Ectodermal cell (in vitro differentiated cells): Measurements from ENCODE around the gene ATP2A2. TPM values are rescaled to one million over a fixed set of nuclear protein-coding genes. Genes with fewer than 3 reads are reported as not detected.

Source experiments
- H3K27ac ChIP-seq: 2 replicates; pipeline ENCODE4 v1.7.0; 2013; ENCODE audit warnings: mild to moderate bottlenecking, low read depth, low read length; ENCODE audit not compliant: insufficient read depth, poor library complexity, severe bottlenecking
- H3K27me3 ChIP-seq: 2 replicates; pipeline ENCODE4 v1.7.0; 2013; ENCODE audit warnings: mild to moderate bottlenecking, low read length; ENCODE audit not compliant: insufficient read depth, control insufficient read depth, poor library complexity, severe bottlenecking
- H3K36me3 ChIP-seq: one replicate; pipeline ENCODE4 v1.7.0; 2013; ENCODE audit warnings: low read length; ENCODE audit not compliant: control insufficient read depth, insufficient read depth
- H3K4me1 ChIP-seq: one replicate; pipeline ENCODE4 v1.7.0; 2013; ENCODE audit warnings: low read length; ENCODE audit not compliant: control insufficient read depth, insufficient read depth
- H3K4me3 ChIP-seq: 2 replicates; pipeline ENCODE4 v1.7.0; 2013; ENCODE audit warnings: low read depth, low read length, control low read depth; ENCODE audit not compliant: insufficient read depth
- H3K9me3 ChIP-seq: 2 replicates; pipeline ENCODE4 v1.7.0; 2013; ENCODE audit warnings: mild to moderate bottlenecking, low read length, moderate library complexity; ENCODE audit not compliant: control insufficient read depth
- WGBS, 2 experiments: methylation state at CpG; one replicate each; pipeline ENCODE4 v1.1.7; 2013; ENCODE audit warnings: missing lambda C conversion rate in 2 of 2; 5-methylcytosine and 5-hydroxymethylcytosine counted together
- polyA plus RNA-seq, 4 experiments: library from polyadenylated mRNA; stranded (reverse); fragments of 50-300 nt; gene quantifications; one replicate each; pipeline ENCODE4 v1.2.3, GENCODE V29; 2013

The ATP2A2 gene
- polyA plus RNA-seq (2013, experiment 1 of 4), result 186 TPM
- 204 TPM for polyA plus RNA-seq (2013, experiment 2 of 4)
- 140 TPM for polyA plus RNA-seq (2013, experiment 3 of 4)
- polyA plus RNA-seq (2013, experiment 4 of 4), result 155 TPM

DNA sequence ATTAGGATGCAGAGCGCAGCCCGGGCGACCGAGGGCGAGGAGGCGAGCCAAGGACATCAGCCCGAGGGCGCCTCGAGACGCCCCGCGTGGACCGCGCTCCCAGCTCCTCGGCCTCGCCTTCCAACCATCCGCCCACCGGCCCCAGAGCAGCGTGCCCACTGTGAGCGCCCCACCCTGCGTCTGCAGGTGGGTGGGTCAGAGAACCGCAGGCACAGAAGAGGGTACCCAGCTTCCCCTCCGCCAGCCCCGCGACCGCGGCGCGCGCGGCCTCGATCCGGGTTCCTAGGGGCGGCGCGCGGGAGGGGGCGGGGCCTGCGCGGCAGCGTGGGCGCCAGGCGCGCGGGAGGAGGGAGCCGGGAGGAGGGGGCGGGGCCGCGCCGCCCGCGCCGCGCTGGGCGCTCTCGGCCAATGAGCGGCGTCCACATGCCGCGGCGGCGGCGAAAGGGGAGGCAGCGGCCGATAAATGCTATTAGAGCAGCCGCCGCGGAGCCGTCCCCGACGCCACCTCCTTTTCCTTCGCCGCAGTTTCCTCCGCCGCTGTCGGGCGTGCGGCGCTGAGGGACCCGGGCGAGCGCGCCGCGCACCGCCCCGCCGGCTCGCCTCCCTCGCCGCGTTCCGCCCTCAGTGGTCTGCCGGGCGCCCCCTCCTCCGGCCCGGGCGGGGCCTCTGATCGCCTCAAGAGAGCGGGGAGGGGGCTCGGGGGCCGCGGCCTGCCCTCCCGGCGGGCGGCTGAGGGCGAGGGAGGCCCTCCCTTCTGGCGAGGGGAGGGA lies at the start of gene ATP2A2:
Gene ATP2A2, plus strand, starts transcription at position 469 of the 770 bp plus-strand sequence. CDS start 543 bp downstream, outside the sequence.
- H3K4me1 ChIP-seq, result peaks cover 22% of the 10 kb centered on the region
- no peaks in the 10 kb centered on the region for H3K9me3 ChIP-seq
- 0 to 1% methylated on average over 107 to 108 of the region's 108 CpGs for WGBS, 2 experiments
- peak within 1 kb of the TSS; percentile 96 for H3K4me3 ChIP-seq
- H3K27ac ChIP-seq, result peak within 1 kb of the TSS; percentile 98
- no peaks in the 10 kb centered on the region for H3K27me3 ChIP-seq
- no peaks in the 10 kb centered on the region for H3K36me3 ChIP-seq

GRCh38 chr12:110233212-110233903 lies 47.7 kb upstream of the ATP2A2 start:
- WGBS, 2 experiments, result 77 to 80% methylated on average over 4 of the region's 6 CpGs
- no peak overlapping the region for H3K27ac ChIP-seq
- no peak overlapping the region for H3K4me3 ChIP-seq
- H3K27me3 ChIP-seq, result no peaks in the 10 kb centered on the region
- no peaks in the 10 kb centered on the region for H3K9me3 ChIP-seq
- H3K4me1 ChIP-seq, result no peaks in the 10 kb centered on the region
- no peaks in the 10 kb centered on the region for H3K36me3 ChIP-seq

GRCh38 chr12:110234331-110234751 lies 46.7 kb upstream of the ATP2A2 start:
- Histone ChIP-seq H3K27me3 (no peaks in the 10 kb centered on the region), H3K27ac (no peak overlapping the region), H3K9me3 (no peaks in the 10 kb centered on the region), H3K36me3 (no peaks in the 10 kb centered on the region), H3K4me1 (no peaks in the 10 kb centered on the region), H3K4me3 (no peak overlapping the region)
- 86 to 94% methylated on average over 2 of the region's 2 CpGs for WGBS, 2 experiments

DNA sequence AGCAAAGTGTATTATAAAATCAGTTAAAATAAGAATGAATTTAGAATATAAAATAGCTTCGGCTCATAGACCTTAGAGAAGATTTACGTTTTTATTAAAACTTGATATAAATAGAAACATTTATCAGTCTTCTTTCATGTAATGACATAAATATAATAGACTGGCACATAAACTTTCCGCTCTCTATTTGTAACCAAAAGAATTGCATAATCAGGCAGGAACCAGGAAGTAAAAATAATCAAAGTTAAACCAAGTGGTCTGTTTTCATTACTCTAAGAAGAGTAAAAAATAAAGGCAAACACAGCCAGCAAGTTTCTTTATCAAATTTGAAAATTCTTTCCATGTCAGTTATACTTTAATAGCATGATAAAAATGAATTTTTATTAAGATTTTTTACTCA lies 46.3 kb upstream of the ATP2A2 start:
- no peaks in the 10 kb centered on the region for H3K4me1 ChIP-seq
- no peak overlapping the region for H3K4me3 ChIP-seq
- H3K27me3 ChIP-seq, result no peaks in the 10 kb centered on the region
- H3K36me3 ChIP-seq, result no peaks in the 10 kb centered on the region
- WGBS, 2 experiments, result 100% methylated on average over 1 of the region's 3 CpGs; no CpG with 5 or more reads in 1 of the 2 experiments
- H3K27ac ChIP-seq, result no peak overlapping the region
- no peaks in the 10 kb centered on the region for H3K9me3 ChIP-seq

- WGBS, 2 experiments, result 91% methylated on average over 1 of the region's 1 CpG; no CpG with 5 or more reads in 1 of the 2 experiments
- Histone ChIP-seq H3K4me1 (no peaks in the 10 kb centered on the region), H3K9me3 (no peaks in the 10 kb centered on the region), H3K27ac (no peak overlapping the region), H3K27me3 (no peaks in the 10 kb centered on the region), H3K36me3 (no peaks in the 10 kb centered on the region), H3K4me3 (no peak overlapping the region)
Observed at GRCh38 chr12:110235383-110235782, 45.7 kb upstream of the ATP2A2 start.

DNA sequence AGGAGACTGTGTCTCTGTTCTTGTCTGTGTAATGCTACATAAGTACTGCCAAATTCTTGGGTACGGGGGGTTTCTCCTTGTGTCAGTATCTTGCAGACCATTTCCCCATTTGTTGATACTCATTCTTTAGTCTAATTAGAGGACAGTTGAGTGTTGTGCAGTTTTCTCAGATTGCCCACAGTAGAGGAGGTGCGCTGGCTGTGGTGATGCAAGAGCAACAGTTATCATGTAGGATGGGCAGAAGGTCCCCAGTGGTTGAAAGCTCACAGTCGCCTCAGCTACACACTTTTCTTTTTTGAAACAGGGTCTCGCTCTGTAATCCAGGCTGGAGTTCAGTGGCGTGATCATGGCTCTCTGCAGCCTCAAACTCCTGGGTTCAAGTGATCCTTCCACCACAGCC lies 37.8 kb upstream of the ATP2A2 start:
- WGBS, 2 experiments, result 94 to 95% methylated on average over 5 of the region's 5 CpGs
- Histone ChIP-seq H3K27ac (no peak overlapping the region), H3K4me1 (peaks cover 6% of the 10 kb centered on the region), H3K27me3 (no peaks in the 10 kb centered on the region), H3K9me3 (no peaks in the 10 kb centered on the region), H3K4me3 (no peak overlapping the region), H3K36me3 (no peaks in the 10 kb centered on the region)

- Histone ChIP-seq H3K27ac (no peak overlapping the region), H3K4me1 (peaks cover 12% of the 10 kb centered on the region), H3K27me3 (no peaks in the 10 kb centered on the region), H3K36me3 (no peaks in the 10 kb centered on the region), H3K4me3 (no peak overlapping the region), H3K9me3 (no peaks in the 10 kb centered on the region)
- WGBS, 2 experiments, result 89 to 91% methylated on average over 12 of the region's 12 CpGs
Observed at GRCh38 chr12:110244372-110244771, 36.7 kb upstream of the ATP2A2 start.

DNA sequence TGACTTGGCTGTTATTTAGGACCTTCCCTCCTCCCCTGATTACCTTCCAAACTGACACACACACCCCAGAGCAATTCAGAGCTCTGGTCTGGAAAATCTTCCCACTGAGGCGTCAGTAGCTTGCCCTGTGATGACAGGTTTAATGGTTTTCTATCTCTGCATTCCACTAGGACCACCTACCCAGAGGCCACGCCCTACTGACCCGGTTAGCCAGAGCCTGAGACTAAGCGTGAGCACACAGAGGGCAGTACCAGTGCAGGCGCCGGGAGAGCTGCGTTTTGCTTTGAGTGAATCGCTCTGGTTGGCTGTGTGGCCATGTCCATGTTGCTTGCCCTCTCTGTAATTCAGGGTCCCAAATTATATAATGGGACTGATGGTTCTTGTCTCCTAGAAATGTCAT lies 36.2 kb upstream of the ATP2A2 start:
- Histone ChIP-seq H3K9me3 (no peaks in the 10 kb centered on the region), H3K4me1 (peaks cover 14% of the 10 kb centered on the region), H3K27ac (no peak overlapping the region), H3K27me3 (no peaks in the 10 kb centered on the region), H3K4me3 (no peak overlapping the region), H3K36me3 (no peaks in the 10 kb centered on the region)
- 14 to 21% methylated on average over 8 of the region's 8 CpGs for WGBS, 2 experiments

DNA sequence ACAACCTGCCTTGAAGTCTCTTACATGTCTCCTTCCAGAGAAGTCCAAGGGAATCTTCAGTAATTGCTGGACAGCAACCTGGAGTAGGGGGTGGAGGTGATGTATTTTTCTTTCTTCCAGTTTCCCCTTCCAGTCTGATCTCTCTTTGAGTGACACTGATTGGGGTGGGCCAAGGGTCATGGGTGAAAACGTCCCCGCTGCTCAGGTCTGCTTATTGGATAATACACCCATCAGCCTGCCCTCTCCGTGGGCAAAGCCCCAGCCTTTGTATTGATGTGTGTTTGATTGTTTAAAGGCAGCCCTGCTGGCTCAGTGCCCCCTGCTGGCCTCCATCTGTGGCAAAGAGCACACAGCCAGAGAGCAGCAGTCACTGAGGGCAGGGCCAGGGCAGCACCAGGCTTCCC lies 35.7 kb upstream of the ATP2A2 start:
- H3K27me3 ChIP-seq, result no peaks in the 10 kb centered on the region
- H3K9me3 ChIP-seq, result no peaks in the 10 kb centered on the region
- H3K36me3 ChIP-seq, result no peaks in the 10 kb centered on the region
- H3K4me3 ChIP-seq, result no peak overlapping the region
- H3K4me1 ChIP-seq, result peaks cover 14% of the 10 kb centered on the region
- WGBS, 2 experiments, result 33 to 41% methylated on average over 3 of the region's 3 CpGs
- H3K27ac ChIP-seq, result no peak overlapping the region

GRCh38 chr12:110246636-110247339 lies 34.3 kb upstream of the ATP2A2 start:
- H3K4me1 ChIP-seq, result peaks cover 14% of the 10 kb centered on the region
- H3K4me3 ChIP-seq, result no peak overlapping the region
- H3K9me3 ChIP-seq, result no peaks in the 10 kb centered on the region
- H3K27me3 ChIP-seq, result no peaks in the 10 kb centered on the region
- H3K27ac ChIP-seq, result no peak overlapping the region
- 94% methylated on average over 3 to 4 of the region's 4 CpGs for WGBS, 2 experiments
- no peaks in the 10 kb centered on the region for H3K36me3 ChIP-seq
